Esophagus muscularis mucosa (tissue), 3 donors: ENCODE measurements around the gene FGFR2.
A peak's percentile ranks its signal among the peaks of the same experiment; 100 is the strongest.

ENCODE experiments used
- POLR2AphosphoS5 ChIP-seq, 2 donors: sonication (generic); formaldehyde crosslinking; IDR thresholded peaks; one replicate each; pipeline ENCODE4 v1.6.1; 2017; ENCODE audit warnings: antibody characterized with exemption in 2 of 2
- TF ChIP-seq, protein P1 (sequence below), 3 experiments: fragments of 200-600 bp in 2 of 3; fragments of 450-650 bp in 1 of 3; sonication (generic) in 2 of 3; IDR thresholded peaks; one replicate each; pipeline ENCODE4 v1.5.1; 2017 to 2019; ENCODE audit warnings: antibody characterized with exemption in 3 of 3, mild to moderate bottlenecking in 2 of 3, moderate library complexity in 1 of 3

DNA sequence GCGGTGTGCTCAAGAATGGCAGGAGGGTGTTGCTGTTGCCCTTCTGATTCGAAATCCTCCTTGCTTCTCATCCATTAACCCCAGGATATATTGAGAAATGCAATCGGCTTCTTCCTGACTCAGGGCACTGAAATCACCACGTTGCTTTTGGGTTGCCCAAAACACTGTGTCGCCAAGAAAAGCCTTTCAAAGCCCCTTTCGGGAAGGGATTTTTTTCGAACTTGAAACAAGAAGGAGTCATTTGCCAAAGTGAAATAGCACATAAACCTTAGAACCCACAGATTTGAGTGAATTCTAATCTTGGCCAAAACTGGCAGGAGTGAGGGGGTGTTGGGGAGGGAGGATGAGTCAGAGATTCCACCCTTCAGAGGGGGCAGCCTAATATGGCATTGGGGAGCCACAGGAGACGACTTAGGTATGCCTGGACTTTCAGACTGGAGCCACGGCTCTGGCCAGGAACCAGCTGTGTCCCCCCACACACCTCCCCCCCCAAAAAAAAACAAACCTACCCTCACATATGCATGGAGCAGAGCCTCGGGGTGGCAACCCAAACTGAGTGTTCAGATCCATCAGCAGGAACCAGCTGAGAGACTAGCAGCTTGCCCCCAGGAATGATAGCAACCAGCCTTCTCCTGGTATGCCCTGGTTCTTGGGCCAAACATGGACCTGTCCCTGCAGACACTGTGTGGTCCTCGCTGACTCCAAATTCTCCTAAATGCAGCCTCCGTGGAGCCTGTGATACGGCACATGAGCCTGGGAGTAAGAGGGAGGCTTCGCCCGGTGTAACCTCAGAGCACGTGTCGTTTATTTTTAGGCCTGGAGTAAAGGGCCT, 138.4 kb downstream of the FGFR2 start:
- TF ChIP-seq, protein P1, sequence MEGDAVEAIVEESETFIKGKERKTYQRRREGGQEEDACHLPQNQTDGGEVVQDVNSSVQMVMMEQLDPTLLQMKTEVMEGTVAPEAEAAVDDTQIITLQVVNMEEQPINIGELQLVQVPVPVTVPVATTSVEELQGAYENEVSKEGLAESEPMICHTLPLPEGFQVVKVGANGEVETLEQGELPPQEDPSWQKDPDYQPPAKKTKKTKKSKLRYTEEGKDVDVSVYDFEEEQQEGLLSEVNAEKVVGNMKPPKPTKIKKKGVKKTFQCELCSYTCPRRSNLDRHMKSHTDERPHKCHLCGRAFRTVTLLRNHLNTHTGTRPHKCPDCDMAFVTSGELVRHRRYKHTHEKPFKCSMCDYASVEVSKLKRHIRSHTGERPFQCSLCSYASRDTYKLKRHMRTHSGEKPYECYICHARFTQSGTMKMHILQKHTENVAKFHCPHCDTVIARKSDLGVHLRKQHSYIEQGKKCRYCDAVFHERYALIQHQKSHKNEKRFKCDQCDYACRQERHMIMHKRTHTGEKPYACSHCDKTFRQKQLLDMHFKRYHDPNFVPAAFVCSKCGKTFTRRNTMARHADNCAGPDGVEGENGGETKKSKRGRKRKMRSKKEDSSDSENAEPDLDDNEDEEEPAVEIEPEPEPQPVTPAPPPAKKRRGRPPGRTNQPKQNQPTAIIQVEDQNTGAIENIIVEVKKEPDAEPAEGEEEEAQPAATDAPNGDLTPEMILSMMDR (IDR thresholded peaks at IDR 0.05) = no peak
- TF ChIP-seq POLR2AphosphoS5 (IDR thresholded peaks at IDR 0.05) = peak; percentile 65 to 79
